Measurements from ENCODE around the gene HERPUD1. TPM values are rescaled to one million over a fixed set of nuclear protein-coding genes. Genes with fewer than 3 reads are reported as not detected.

Gene HERPUD1
- total RNA-seq, 1 experiment from 2014 or later, result 28.9 TPM

DNA sequence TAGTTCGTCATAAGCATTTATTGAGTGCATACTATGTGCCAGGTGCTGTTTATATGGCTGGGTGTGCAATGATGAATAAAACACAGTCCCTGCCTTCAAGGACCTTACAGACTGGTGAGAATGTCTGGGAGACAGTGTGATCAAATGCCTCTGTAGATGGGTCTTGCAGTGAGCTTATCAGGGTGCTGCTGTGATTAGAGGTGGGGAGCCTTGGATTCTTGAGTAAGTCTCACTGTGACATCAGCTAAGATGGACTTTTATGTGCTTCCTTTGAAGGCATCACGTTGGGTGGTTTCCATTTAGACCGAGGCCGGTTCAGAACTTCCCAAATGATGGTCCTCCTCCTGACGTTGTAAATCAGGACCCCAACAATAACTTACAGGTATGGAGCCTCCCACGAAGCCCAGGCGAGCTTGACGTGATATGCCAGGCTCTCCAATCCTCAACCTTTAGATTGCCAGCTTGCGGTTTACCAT, 10.0 kb downstream of the HERPUD1 start:
- Histone ChIP-seq H2AFZ (ENCODE audit: low read length) (no peak overlapping the region), H2BK20ac (ENCODE audit: low read depth, low read length, poor library complexity, severe bottlenecking) (no peak overlapping the region), H3K27me3 (ENCODE audit: insufficient read depth, low read length) (no peaks in the 10 kb centered on the region), H2BK12ac (ENCODE audit: insufficient read length, low read depth, low read length) (no peak overlapping the region), H3K23ac (ENCODE audit: insufficient read length, low read depth, low read length) (no peak overlapping the region), H2BK120ac (ENCODE audit: low read depth, low read length, poor library complexity, severe bottlenecking) (no peak overlapping the region), H3K14ac (ENCODE audit: insufficient read depth, low read length) (no peak overlapping the region), H2AK5ac (ENCODE audit: insufficient read length, low read length) (no peak overlapping the region), H3K18ac (ENCODE audit: insufficient read length, low read depth, low read length) (no peak overlapping the region), H3K9me3 (ENCODE audit: control insufficient read depth, low read depth, low read length) (no peaks in the 10 kb centered on the region), H2BK15ac (ENCODE audit: low read depth, low read length) (no peak overlapping the region), H3K23me2 (ENCODE audit: insufficient read length, low read depth, low read length, poor library complexity, severe bottlenecking) (no peaks in the 10 kb centered on the region), H3K27ac (ENCODE audit: insufficient read length, low read depth, low read length) (no peak overlapping the region), H4K91ac (ENCODE audit: insufficient read length, low read depth, low read length) (no peak overlapping the region), H3K79me1 (ENCODE audit: insufficient read depth, low read depth, low read length, poor library complexity, severe bottlenecking) (no peaks in the 10 kb centered on the region), H4K20me1 (ENCODE audit: control insufficient read depth, insufficient read depth, insufficient read length) (no peaks in the 10 kb centered on the region), H3K4me2 (ENCODE audit: insufficient read depth, insufficient read length, low read length) (no peak overlapping the region), H3K4me1 (ENCODE audit: insufficient read depth, low read length) (no peaks in the 10 kb centered on the region), H3K9ac (ENCODE audit: extremely low read depth, insufficient read length, low read length) (no peak overlapping the region), H3K79me2 (ENCODE audit: insufficient read depth, low read length) (no peaks in the 10 kb centered on the region), H4K8ac (replicated peaks; ENCODE audit: insufficient read length, low read depth, low read length) (no peak overlapping the region), H3K56ac (ENCODE audit: insufficient read length, low read depth, low read length) (no peak overlapping the region), H3K4ac (ENCODE audit: low read depth, low read length) (no peak overlapping the region), H4K5ac (ENCODE audit: insufficient read length, low read depth, low read length) (no peak overlapping the region), H2BK5ac (ENCODE audit: insufficient read length, low read length) (no peak overlapping the region), H3T11ph (ENCODE audit: low read length) (no peak overlapping the region)
- Mint-ChIP-seq H3K4me1 (peaks cover 0 to 3% of the 10 kb centered on the region in 2 experiments; a peak in 1 of 4 replicates), H3K9me3 (no peaks in the 10 kb centered on the region), H3K27ac (peak overlapping the region in 1 of 3 experiments; percentile 49; a peak in 1 of 7 replicates), H3K36me3 (ENCODE audit: insufficient read depth in 1 of 3, low read depth in 3 of 3) (peaks cover 43 to 80% (median 60%) of the 10 kb centered on the region in 3 experiments), H3K4me3 (no peak overlapping the region), H3K27me3 (ENCODE audit: low read depth) (no peaks in the 10 kb centered on the region)
- TF ChIP-seq, protein P1, sequence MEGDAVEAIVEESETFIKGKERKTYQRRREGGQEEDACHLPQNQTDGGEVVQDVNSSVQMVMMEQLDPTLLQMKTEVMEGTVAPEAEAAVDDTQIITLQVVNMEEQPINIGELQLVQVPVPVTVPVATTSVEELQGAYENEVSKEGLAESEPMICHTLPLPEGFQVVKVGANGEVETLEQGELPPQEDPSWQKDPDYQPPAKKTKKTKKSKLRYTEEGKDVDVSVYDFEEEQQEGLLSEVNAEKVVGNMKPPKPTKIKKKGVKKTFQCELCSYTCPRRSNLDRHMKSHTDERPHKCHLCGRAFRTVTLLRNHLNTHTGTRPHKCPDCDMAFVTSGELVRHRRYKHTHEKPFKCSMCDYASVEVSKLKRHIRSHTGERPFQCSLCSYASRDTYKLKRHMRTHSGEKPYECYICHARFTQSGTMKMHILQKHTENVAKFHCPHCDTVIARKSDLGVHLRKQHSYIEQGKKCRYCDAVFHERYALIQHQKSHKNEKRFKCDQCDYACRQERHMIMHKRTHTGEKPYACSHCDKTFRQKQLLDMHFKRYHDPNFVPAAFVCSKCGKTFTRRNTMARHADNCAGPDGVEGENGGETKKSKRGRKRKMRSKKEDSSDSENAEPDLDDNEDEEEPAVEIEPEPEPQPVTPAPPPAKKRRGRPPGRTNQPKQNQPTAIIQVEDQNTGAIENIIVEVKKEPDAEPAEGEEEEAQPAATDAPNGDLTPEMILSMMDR (conservative IDR thresholded peaks at IDR 0.05), result no peak
- WGBS (ENCODE audit: extremely low coverage, insufficient read length, low lambda C conversion rate), result no CpG with 5 or more reads among the region's 9 CpGs
- DNase-seq, result no peak

All from H9 (cell line).